Osteoblast (primary cell): ENCODE measurements around the gene ANTKMT. TPM values are rescaled to one million over a fixed set of nuclear protein-coding genes. Genes with fewer than 3 reads are reported as not detected.

Experiments
- DNase-seq: peaks from one replicate; pipeline ENCODE4 v3.0.0; 2011; ENCODE audit warnings: low spot score, mixed read lengths; ENCODE audit not compliant: insufficient read length; ENCODE audit errors: missing footprints
- H2AFZ ChIP-seq: 2 replicates; pipeline ENCODE4 v1.6.0; 2011; ENCODE audit warnings: mild to moderate bottlenecking, low read length
- H3K27ac ChIP-seq: 2 replicates; pipeline ENCODE4 v1.5.1; 2011; ENCODE audit warnings: mild to moderate bottlenecking, low read depth, low read length, moderate library complexity
- H3K27me3 ChIP-seq: 2 replicates; pipeline ENCODE4 v1.6.0; 2012; ENCODE audit warnings: mild to moderate bottlenecking, control low read depth, inconsistent platforms, low read length, moderate library complexity; ENCODE audit not compliant: insufficient read depth
- H3K36me3 ChIP-seq: 2 replicates; pipeline ENCODE4 v1.5.1; 2011; ENCODE audit warnings: mild to moderate bottlenecking, low read length, control low read depth, moderate library complexity; ENCODE audit not compliant: insufficient read depth
- H3K4me1 ChIP-seq: 2 replicates; pipeline ENCODE4 v1.5.1; 2011; ENCODE audit warnings: mild to moderate bottlenecking, low read length, control low read depth, moderate library complexity; ENCODE audit not compliant: insufficient read depth
- H3K4me2 ChIP-seq: 2 replicates; pipeline ENCODE4 v1.6.0; 2011; ENCODE audit warnings: mild to moderate bottlenecking, low read length; ENCODE audit not compliant: insufficient read depth
- H3K4me3 ChIP-seq: fragments of 200-600 bp; sonication (generic); 3 replicates; pipeline ENCODE4 v1.5.1; 2012; ENCODE audit warnings: mild to moderate bottlenecking, low read length, inconsistent platforms; ENCODE audit not compliant: insufficient read depth
- H3K79me2 ChIP-seq: 2 replicates; pipeline ENCODE4 v1.6.0; 2012; ENCODE audit warnings: mild to moderate bottlenecking, low read length, control low read depth, inconsistent platforms; ENCODE audit not compliant: insufficient read depth
- H3K9me3 ChIP-seq: 2 replicates; pipeline ENCODE4 v1.5.1; 2011; ENCODE audit warnings: low read depth, low read length, control low read depth
- H4K20me1 ChIP-seq: 2 replicates; pipeline ENCODE4 v1.6.0; 2012; ENCODE audit warnings: mild to moderate bottlenecking, low read length, control low read depth; ENCODE audit not compliant: insufficient read depth
- CTCF ChIP-seq: IDR thresholded peaks from 2 replicates; pipeline ENCODE4 v1.5.1; 2011; ENCODE audit warnings: mild to moderate bottlenecking, low read depth, low read length, moderate library complexity; ENCODE audit errors: extremely low read depth
- total RNA-seq: library from RNA; depleted of rRNA; stranded (reverse); fragments of >200 nt; gene quantifications from 2 replicates; pipeline ENCODE4 v1.2.3, GENCODE V29; 2012

Gene ANTKMT
- total RNA-seq, 1 donor = 21.7 TPM

DNA sequence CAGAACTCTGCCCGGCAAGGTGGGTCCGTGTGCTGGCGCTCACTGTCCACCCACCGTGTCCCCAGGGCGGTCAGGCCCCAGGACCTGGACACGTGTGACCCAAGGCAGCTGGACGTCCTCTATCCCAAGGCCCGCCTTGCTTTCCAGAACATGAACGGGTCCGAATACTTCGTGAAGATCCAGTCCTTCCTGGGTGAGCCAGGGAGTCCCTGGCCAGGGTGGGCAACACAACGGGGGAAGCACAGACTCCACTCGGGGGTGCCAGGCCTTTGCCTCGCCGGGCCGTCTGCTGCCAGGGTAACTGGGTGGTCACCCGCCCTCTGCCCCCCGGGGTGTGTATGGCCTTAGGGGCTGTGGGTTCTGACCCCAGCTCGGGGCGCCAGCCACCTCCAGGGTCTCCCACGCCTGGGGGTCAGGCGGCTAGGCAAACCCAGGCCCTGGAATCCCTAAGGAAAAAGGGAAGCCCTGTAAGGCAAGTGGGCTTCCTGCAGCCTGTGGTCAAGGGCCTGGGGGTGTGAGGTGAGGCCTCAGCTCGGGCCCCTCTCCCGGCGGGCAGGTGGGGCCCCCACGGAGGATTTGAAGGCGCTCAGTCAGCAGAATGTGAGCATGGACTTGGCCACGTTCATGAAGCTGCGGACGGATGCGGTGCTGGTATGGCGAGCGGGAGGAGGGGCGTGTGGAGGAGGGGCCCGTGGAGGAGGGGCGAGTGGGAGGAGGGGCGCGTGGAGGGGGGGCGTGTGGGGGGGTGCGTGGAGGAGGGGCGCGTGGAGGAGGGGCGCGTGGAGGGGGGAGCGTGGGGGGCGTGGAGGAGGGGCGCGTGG, 46.1 kb downstream of the ANTKMT start:
- DNase-seq = no peak
- H3K79me2 ChIP-seq = no peaks in the 10 kb centered on the region

DNA sequence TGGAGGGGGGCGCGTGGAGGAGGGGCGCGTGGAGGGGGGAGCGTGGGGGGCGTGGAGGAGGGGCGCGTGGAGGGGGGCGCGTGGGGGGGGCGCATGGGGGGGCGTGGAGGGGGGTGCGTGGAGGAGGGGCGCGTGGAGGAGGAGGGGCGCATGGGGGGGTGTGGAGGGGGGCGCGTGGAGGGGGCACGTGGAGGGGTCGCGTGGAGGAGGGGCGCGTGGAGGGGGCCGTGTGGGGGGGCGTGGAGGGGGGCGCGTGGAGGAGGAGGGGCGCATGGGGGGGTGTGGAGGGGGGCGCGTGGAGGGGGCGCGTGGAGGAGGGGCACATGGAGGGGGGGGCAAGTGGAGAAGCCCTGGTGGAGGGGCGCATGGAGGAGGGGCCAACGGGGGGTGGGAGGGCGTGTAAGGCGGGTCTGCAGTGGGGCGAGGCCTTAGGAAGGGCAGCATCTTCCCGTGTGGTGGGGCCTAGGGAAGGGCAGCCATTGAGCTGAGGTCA, 46.8 kb downstream of the ANTKMT start:
- H2AFZ ChIP-seq = no peak overlapping the region
- TF ChIP-seq CTCF = no peak

More for the DNA sequence above, 46.1 kb downstream of the ANTKMT start:
- Histone ChIP-seq H3K4me3 (no peak overlapping the region), H3K27me3 (no peaks in the 10 kb centered on the region), H3K4me2 (no peak overlapping the region), H2AFZ (no peak overlapping the region), H3K4me1 (no peaks in the 10 kb centered on the region), H3K36me3 (no peaks in the 10 kb centered on the region), H4K20me1 (no peaks in the 10 kb centered on the region), H3K9me3 (no peaks in the 10 kb centered on the region), H3K27ac (no peak overlapping the region)
- TF ChIP-seq CTCF = no peak

GRCh38 chr16:768428-768827, 47.5 kb downstream of the ANTKMT start:
- H3K27ac ChIP-seq = no peak overlapping the region
- H3K36me3 ChIP-seq = no peaks in the 10 kb centered on the region
- no peak overlapping the region for H3K4me3 ChIP-seq
- no peaks in the 10 kb centered on the region for H3K27me3 ChIP-seq
- no peak for DNase-seq
- no peak for TF ChIP-seq CTCF
- H4K20me1 ChIP-seq = no peaks in the 10 kb centered on the region
- no peak overlapping the region for H2AFZ ChIP-seq
- H3K79me2 ChIP-seq = no peaks in the 10 kb centered on the region
- H3K4me2 ChIP-seq = no peak overlapping the region
- H3K4me1 ChIP-seq = no peaks in the 10 kb centered on the region
- H3K9me3 ChIP-seq = no peaks in the 10 kb centered on the region

More for the DNA sequence above, 46.8 kb downstream of the ANTKMT start:
- no peak for DNase-seq
- Histone ChIP-seq H3K79me2 (no peaks in the 10 kb centered on the region), H3K27ac (no peak overlapping the region), H4K20me1 (no peaks in the 10 kb centered on the region), H3K4me3 (no peak overlapping the region), H3K4me1 (no peaks in the 10 kb centered on the region), H3K4me2 (no peak overlapping the region), H3K36me3 (no peaks in the 10 kb centered on the region), H3K27me3 (no peaks in the 10 kb centered on the region), H3K9me3 (no peaks in the 10 kb centered on the region)

GRCh38 chr16:769184-769784, 48.3 kb downstream of the ANTKMT start:
- H2AFZ ChIP-seq = no peak overlapping the region

More at GRCh38 chr16:769184-769784, 48.3 kb downstream of the ANTKMT start:
- Histone ChIP-seq H4K20me1 (no peaks in the 10 kb centered on the region), H3K27me3 (no peaks in the 10 kb centered on the region), H3K9me3 (no peaks in the 10 kb centered on the region), H3K4me3 (no peak overlapping the region), H3K4me2 (no peak overlapping the region), H3K79me2 (no peaks in the 10 kb centered on the region), H3K27ac (no peak overlapping the region), H3K4me1 (no peaks in the 10 kb centered on the region), H3K36me3 (no peaks in the 10 kb centered on the region)
- no peak for TF ChIP-seq CTCF
- DNase-seq = no peak
